ENCODE data around the gene MYL3.

The MYL3 gene

GRCh38 chr3:46870651-46871050 is 7.4 kb upstream of the MYL3 start:
- Histone ChIP-seq H3K27ac (ENCODE audit: low read depth, low read length) (no peak overlapping the region), H3K36me3 (ENCODE audit: control insufficient read depth, insufficient read depth, low read length) (no peaks in the 10 kb centered on the region), H3K27me3 (ENCODE audit: control insufficient read depth, insufficient read depth, low read length) (peaks cover 26% of the 10 kb centered on the region), H3K9me3 (ENCODE audit: control insufficient read depth, insufficient read depth, low read length) (no peaks in the 10 kb centered on the region), H3K4me3 (ENCODE audit: low read depth, low read length) (no peak overlapping the region), H3K9ac (ENCODE audit: low read depth, low read length) (no peak overlapping the region), H3K4me1 (ENCODE audit: control insufficient read depth, insufficient read depth, low read length) (no peaks in the 10 kb centered on the region)

GRCh38 chr3:46869440-46869839 is 6.2 kb upstream of the MYL3 start:
- Histone ChIP-seq H3K27ac (ENCODE audit: low read depth, low read length) (no peak overlapping the region), H3K4me3 (ENCODE audit: low read depth, low read length) (no peak overlapping the region), H3K27me3 (ENCODE audit: control insufficient read depth, insufficient read depth, low read length) (peaks cover 16% of the 10 kb centered on the region), H3K36me3 (ENCODE audit: control insufficient read depth, insufficient read depth, low read length) (no peaks in the 10 kb centered on the region), H3K4me1 (ENCODE audit: control insufficient read depth, insufficient read depth, low read length) (no peaks in the 10 kb centered on the region), H3K9ac (ENCODE audit: low read depth, low read length) (no peak overlapping the region), H3K9me3 (ENCODE audit: control insufficient read depth, insufficient read depth, low read length) (no peaks in the 10 kb centered on the region)

- H3K36me3 ChIP-seq (ENCODE audit: control insufficient read depth, insufficient read depth, low read length): no peaks in the 10 kb centered on the region
- H3K9me3 ChIP-seq (ENCODE audit: control insufficient read depth, insufficient read depth, low read length): no peaks in the 10 kb centered on the region
- H3K4me1 ChIP-seq (ENCODE audit: control insufficient read depth, insufficient read depth, low read length): no peaks in the 10 kb centered on the region
- no peak overlapping the region for H3K9ac ChIP-seq (ENCODE audit: low read depth, low read length)
- H3K4me3 ChIP-seq (ENCODE audit: low read depth, low read length): no peak overlapping the region
- peaks cover 13% of the 10 kb centered on the region; the same call in 1 of the 2 replicates for H3K27me3 ChIP-seq (ENCODE audit: control insufficient read depth, insufficient read depth, low read length)
- no peak overlapping the region for H3K27ac ChIP-seq (ENCODE audit: low read depth, low read length)
These were observed 5.7 kb upstream of the MYL3 start for GRCh38 chr3:46868948-46869347.

GRCh38 chr3:46868287-46868686 is 5.0 kb upstream of the MYL3 start:
- H3K9ac ChIP-seq (ENCODE audit: low read depth, low read length): no peak overlapping the region
- no peak overlapping the region for H3K4me3 ChIP-seq (ENCODE audit: low read depth, low read length)
- 0 out of 2 replicates have a peak, but pooled peaks cover 7% of the 10 kb centered on the region for H3K27me3 ChIP-seq (ENCODE audit: control insufficient read depth, insufficient read depth, low read length)
- H3K4me1 ChIP-seq (ENCODE audit: control insufficient read depth, insufficient read depth, low read length): no peaks in the 10 kb centered on the region
- H3K27ac ChIP-seq (ENCODE audit: low read depth, low read length): no peak overlapping the region
- no peaks in the 10 kb centered on the region for H3K9me3 ChIP-seq (ENCODE audit: control insufficient read depth, insufficient read depth, low read length)
- no peaks in the 10 kb centered on the region for H3K36me3 ChIP-seq (ENCODE audit: control insufficient read depth, insufficient read depth, low read length)

GRCh38 chr3:46867550-46867898 is 4.3 kb upstream of the MYL3 start:
- Histone ChIP-seq H3K9me3 (ENCODE audit: control insufficient read depth, insufficient read depth, low read length) (no peaks in the 10 kb centered on the region), H3K27me3 (ENCODE audit: control insufficient read depth, insufficient read depth, low read length) (no peaks in the 10 kb centered on the region), H3K4me3 (ENCODE audit: low read depth, low read length) (no peak overlapping the region), H3K27ac (ENCODE audit: low read depth, low read length) (no peak overlapping the region), H3K9ac (ENCODE audit: low read depth, low read length) (no peak overlapping the region), H3K36me3 (ENCODE audit: control insufficient read depth, insufficient read depth, low read length) (no peaks in the 10 kb centered on the region), H3K4me1 (ENCODE audit: control insufficient read depth, insufficient read depth, low read length) (no peaks in the 10 kb centered on the region)

- Histone ChIP-seq H3K36me3 (ENCODE audit: control insufficient read depth, insufficient read depth, low read length) (no peaks in the 10 kb centered on the region), H3K4me3 (ENCODE audit: low read depth, low read length) (no peak overlapping the region), H3K27me3 (ENCODE audit: control insufficient read depth, insufficient read depth, low read length) (no peaks in the 10 kb centered on the region), H3K27ac (ENCODE audit: low read depth, low read length) (no peak overlapping the region), H3K9me3 (ENCODE audit: control insufficient read depth, insufficient read depth, low read length) (no peaks in the 10 kb centered on the region), H3K4me1 (ENCODE audit: control insufficient read depth, insufficient read depth, low read length) (no peaks in the 10 kb centered on the region), H3K9ac (ENCODE audit: low read depth, low read length) (no peak overlapping the region)
These were observed 3.7 kb upstream of the MYL3 start for GRCh38 chr3:46866720-46867549.

GRCh38 chr3:46866032-46866595 is 2.9 kb upstream of the MYL3 start:
- Histone ChIP-seq H3K4me1 (ENCODE audit: control insufficient read depth, insufficient read depth, low read length) (no peaks in the 10 kb centered on the region), H3K4me3 (ENCODE audit: low read depth, low read length) (no peak overlapping the region), H3K36me3 (ENCODE audit: control insufficient read depth, insufficient read depth, low read length) (no peaks in the 10 kb centered on the region), H3K9me3 (ENCODE audit: control insufficient read depth, insufficient read depth, low read length) (no peaks in the 10 kb centered on the region), H3K9ac (ENCODE audit: low read depth, low read length) (no peak overlapping the region), H3K27ac (ENCODE audit: low read depth, low read length) (no peak overlapping the region), H3K27me3 (ENCODE audit: control insufficient read depth, insufficient read depth, low read length) (no peaks in the 10 kb centered on the region)

- Histone ChIP-seq H3K36me3 (ENCODE audit: control insufficient read depth, insufficient read depth, low read length) (no peaks in the 10 kb centered on the region), H3K27ac (ENCODE audit: low read depth, low read length) (no peak overlapping the region), H3K4me3 (ENCODE audit: low read depth, low read length) (no peak overlapping the region), H3K9ac (ENCODE audit: low read depth, low read length) (no peak overlapping the region), H3K4me1 (ENCODE audit: control insufficient read depth, insufficient read depth, low read length) (no peaks in the 10 kb centered on the region), H3K9me3 (ENCODE audit: control insufficient read depth, insufficient read depth, low read length) (no peaks in the 10 kb centered on the region), H3K27me3 (ENCODE audit: control insufficient read depth, insufficient read depth, low read length) (no peaks in the 10 kb centered on the region)
These were observed 2.3 kb upstream of the MYL3 start for GRCh38 chr3:46865546-46865945.

GRCh38 chr3:46865031-46865507 is 1.8 kb upstream of the MYL3 start:
- H3K4me3 ChIP-seq (ENCODE audit: low read depth, low read length): no peak overlapping the region
- no peaks in the 10 kb centered on the region for H3K9me3 ChIP-seq (ENCODE audit: control insufficient read depth, insufficient read depth, low read length)
- H3K4me1 ChIP-seq (ENCODE audit: control insufficient read depth, insufficient read depth, low read length): no peaks in the 10 kb centered on the region
- no peaks in the 10 kb centered on the region for H3K27me3 ChIP-seq (ENCODE audit: control insufficient read depth, insufficient read depth, low read length)
- no peak overlapping the region for H3K27ac ChIP-seq (ENCODE audit: low read depth, low read length)
- no peak overlapping the region for H3K9ac ChIP-seq (ENCODE audit: low read depth, low read length)
- no peaks in the 10 kb centered on the region for H3K36me3 ChIP-seq (ENCODE audit: control insufficient read depth, insufficient read depth, low read length)

- no peak overlapping the region for H3K9ac ChIP-seq (ENCODE audit: low read depth, low read length)
- no peak overlapping the region for H3K27ac ChIP-seq (ENCODE audit: low read depth, low read length)
- H3K4me1 ChIP-seq (ENCODE audit: control insufficient read depth, insufficient read depth, low read length): no peaks in the 10 kb centered on the region
- H3K4me3 ChIP-seq (ENCODE audit: low read depth, low read length): no peak overlapping the region
- no peaks in the 10 kb centered on the region for H3K9me3 ChIP-seq (ENCODE audit: control insufficient read depth, insufficient read depth, low read length)
- H3K27me3 ChIP-seq (ENCODE audit: control insufficient read depth, insufficient read depth, low read length): no peaks in the 10 kb centered on the region
- no peaks in the 10 kb centered on the region for H3K36me3 ChIP-seq (ENCODE audit: control insufficient read depth, insufficient read depth, low read length)
These were observed 1.0 kb upstream of the MYL3 start for GRCh38 chr3:46864061-46864881.
